CD4-positive, alpha-beta T cell treated with Interleukin-17A for 4 hours (primary cell): ENCODE results near the gene SMARCC2.

Experiments used
- DNase-seq: peaks from one replicate; pipeline ENCODE4 v3.0.0-alpha.2; 2020; ENCODE audit warnings: mixed read lengths

Gene SMARCC2

DNA sequence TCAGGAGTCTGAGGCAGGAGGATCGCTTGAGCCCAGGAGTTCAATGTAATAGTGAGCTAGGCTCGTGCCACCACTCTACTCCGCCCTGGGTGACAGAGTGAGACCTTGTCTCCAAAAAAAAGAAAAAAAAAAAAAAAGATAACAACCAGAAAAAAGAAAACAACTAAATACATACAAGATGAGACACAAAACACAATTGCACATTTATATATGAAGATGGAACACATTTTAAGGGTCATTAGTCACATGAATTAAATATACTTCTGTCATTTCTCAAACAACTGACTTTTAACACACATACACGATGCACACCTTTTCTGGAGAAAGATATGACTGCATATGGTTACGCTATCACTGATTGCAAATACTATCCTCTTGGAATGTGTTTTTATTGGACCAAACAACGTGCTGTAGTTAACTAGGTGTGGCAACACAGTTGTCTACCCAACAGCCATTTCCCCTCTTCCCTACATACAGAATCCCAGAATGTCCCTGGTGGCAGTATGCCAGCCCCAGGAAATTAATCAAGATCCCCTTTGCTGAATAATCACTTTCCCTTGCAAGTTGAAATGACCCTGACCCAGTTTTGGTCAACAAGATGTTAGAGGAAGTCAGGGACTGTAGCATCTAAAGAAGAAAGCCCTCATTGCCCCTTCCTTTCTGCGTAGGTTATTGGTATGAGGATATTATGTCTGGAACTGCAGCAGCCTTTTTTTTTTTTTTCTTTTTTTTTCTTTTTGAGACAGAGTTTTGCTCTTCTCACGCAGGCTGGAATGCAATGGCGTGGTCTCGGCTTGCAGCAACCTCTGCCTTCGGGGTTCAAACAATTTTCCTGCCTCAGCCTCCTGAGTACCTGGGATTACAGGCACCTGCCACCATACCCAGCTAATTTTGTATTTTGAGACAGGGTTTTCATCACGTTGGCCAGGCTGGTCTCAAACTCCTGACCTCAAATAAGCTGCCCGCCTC is 42.5 kb downstream of the SMARCC2 start:
- DNase-seq = no peak

DNA sequence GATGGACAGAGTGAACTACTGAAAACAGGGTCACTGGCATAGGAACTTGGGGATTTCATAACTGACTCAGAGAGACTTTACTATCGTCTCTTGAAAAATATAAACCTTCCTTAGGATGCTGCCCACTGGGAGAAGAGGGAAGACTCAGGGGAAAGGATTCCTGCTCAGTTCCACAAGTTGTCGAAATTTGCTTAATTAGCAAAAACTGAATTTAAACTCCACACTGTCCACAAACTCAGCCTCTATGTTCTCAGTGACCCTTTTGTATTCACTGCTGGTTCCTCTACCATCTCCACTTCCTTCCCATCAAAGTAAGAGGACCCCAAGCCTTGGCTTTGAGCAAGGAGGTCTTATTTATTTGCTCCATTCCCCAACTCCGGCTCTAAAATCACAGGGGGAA is 44.1 kb downstream of the SMARCC2 start:
- DNase-seq = no peak

DNA sequence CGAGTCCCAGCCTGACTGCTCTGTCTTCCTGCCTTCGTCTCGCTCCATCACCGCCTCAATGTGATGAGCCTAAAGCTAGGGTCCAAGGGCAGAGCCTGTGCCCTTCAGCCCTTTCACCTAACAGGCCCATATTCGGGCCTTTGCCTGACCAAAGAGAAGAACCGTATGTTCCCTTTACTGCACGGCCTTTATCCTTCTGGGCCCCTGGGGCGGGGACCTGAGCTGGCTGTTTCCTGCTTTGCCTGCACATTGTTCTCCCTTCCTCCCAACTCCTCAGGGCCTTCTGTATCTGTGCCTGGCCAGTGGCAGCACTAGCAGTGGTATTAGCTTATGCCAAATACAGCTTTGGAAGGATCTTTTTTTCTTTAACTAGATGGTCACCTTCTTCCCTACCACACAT is 45.4 kb downstream of the SMARCC2 start:
- no peak for DNase-seq

DNA sequence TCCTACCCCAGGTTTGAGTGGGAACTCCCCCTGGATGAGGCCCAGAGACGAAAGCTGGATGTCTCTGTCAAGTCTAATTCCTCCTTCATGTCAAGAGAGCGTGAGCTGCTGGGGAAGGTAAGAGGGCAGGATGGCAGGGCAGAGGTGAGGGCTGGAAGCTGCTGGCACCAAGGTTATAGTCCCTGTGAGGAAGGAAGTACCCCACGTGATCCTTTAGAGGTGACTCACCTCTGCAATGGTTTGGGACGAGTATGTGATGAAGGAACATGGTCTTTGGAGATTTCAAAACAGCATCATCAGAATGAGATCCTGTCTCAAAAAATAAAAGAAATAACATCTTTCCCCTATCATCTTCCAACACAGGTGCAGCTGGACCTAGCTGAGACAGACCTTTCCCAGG is 46.1 kb downstream of the SMARCC2 start:
- peak; percentile 56 for DNase-seq

DNA sequence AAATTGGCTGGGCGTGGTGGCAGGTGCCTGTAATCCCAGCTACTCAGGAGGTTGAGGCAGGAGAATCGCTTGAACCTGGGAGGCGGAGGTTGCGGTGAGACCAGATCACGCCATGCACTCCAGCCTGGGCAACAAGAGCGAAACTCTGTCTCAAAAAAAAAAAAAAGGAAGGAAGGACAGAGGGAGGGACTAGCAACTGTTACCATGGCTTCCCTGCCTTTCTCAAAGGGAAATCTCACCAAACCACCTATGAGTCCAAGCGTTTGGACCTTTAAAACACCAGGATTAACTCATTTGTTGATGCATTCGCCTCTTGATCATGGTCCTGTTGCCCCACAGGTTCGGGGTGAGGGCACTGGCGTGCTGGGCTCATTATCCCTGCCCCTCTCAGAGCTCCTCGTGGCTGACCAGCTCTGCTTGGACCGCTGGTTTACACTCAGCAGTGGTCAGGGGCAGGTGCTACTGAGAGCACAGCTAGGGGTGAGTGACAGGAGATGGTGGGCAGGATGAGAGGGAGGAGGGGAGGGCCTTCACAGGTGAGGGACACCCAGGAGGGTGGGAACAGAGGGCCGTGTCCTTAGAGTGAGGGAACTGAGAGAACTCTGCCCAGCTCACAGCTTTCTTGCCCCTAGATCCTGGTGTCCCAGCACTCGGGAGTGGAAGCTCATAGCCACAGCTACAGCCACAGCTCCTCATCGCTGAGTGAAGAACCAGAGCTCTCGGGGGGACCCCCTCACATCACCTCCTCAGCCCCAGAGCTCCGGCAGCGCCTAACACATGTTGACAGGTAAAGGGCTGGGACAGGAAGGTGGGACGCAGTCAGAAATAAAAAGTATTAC is 47.1 kb downstream of the SMARCC2 start:
- DNase-seq = no peak

DNA sequence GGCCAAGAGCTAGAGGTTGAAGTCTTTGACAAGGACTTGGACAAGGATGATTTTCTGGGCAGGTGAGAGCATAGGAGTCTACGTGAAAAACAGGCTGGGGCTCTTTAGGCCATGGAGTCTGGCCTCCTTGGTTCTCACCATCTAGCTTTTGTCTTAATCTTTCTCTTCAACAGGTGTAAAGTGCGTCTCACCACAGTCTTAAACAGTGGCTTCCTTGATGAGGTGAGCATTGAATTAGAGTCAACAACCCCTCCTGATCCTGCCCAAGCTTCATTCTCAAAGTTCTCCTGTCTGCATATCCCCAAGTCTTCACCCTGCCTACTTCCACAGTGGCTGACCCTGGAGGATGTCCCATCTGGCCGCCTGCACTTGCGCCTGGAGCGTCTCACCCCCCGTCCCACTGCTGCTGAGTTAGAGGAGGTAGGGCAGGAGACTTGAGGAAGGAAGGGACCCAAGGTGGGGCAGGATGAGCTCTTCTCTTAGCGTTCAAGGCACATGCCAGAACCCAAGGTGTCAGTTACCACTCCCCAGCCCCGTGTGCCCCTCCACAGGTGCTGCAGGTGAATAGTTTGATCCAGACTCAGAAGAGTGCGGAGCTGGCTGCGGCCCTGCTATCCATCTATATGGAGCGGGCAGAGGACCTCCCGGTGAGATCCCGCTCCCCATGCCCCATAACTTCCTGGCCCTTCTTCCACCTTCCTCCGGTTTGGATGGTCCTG is 51.3 kb downstream of the SMARCC2 start:
- DNase-seq = no peak

DNA sequence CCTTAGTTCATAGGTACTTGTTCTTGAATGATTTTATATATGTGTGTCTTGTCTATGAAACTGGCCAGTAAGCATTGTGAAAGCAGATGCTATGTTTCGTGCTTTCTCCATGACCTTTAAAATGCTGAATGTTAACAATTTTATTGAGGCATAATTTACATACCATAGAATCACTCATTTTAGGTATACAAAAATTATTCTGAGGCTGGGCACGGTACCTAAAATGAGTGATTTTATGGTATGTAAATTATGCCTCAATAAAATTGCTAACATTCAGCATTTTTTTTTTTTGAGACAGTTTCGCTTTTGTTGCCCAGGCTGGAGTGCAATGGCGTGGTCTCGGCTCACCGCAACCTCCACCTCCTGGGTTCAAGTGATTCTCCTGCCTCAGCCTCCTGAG is 54.4 kb downstream of the SMARCC2 start:
- DNase-seq = no peak

DNA sequence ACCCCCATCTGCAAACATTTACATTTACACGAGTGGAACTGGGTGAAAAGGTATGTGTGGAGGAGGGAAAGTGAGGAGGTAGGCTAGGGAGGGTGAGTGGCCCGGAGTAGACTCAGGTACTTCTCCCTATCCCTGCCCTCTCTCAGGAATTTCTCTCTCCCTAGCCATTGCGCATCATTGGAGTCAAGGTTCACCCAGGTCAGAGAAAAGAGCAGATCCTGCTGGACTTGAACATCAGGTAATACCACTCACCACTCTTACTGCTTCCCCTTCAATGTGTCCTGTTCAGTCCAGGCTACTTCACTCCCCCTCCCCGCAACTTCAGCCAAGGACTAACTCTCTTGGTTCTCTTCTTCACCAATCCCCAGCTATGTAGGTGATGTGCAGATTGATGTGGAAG is 58.4 kb downstream of the SMARCC2 start:
- no peak for DNase-seq

DNA sequence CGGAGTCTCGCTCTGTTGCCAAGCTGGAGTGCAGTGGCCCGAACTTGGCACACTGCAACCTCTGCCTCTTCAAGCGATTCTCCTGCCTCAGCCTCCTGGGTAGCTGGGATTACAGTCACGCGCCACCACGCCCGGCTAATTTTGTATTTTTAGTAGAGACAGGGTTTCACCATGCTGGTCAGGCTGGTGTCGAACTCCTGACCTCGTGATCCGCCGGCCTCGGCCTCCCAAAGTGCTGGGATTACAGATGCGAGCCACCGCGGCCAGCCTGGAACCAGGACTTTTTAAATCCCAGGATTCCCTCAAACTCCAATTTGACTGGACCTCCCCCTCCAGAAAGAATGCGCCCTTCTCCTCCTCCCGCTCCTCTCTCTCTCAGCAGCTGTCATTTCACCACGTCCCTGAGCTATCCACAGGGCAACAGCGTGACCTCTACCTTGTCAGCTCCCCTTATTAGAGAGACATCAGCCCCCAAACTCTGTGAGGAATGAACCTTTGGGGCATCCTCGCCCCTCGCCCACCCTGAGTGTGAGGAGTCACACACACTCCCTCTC is 59.3 kb downstream of the SMARCC2 start:
- no peak for DNase-seq

DNA sequence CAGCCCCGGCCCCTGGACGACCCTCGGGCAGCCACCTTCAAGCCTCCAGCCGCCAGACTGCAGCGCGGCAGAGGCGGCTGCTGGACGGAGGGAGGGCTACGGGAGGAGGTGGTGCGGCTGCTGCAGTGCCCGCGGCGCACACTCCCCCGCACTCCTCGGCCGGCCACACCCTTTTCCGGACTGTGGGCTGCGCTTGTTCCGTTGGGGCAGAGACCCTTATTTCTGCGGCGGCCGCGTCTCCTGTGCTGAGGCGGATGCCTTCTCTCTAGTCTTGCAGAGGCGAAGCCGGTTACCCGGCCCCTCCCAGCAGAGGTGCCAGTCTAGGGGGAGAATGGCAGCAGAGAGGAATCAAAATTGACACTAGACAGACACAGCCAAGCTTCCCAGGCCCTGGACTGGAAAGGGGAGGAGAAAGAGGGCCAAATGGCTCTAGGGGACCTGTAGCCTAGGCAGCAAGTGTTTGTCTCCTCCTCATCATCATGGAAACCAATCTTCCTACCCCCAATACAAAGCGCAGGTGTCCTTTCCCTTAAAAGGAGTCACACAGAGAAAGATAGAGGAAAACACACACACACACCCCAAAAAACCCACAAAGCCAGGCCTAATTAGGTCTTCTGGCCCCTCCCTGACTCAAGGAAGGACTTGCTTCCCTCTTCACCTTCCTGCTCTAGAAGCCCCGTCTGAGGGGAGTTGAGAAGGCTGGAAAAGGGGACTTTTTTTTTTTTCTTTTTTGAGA is 59.9 kb downstream of the SMARCC2 start:
- DNase-seq = peak; percentile 83

DNA sequence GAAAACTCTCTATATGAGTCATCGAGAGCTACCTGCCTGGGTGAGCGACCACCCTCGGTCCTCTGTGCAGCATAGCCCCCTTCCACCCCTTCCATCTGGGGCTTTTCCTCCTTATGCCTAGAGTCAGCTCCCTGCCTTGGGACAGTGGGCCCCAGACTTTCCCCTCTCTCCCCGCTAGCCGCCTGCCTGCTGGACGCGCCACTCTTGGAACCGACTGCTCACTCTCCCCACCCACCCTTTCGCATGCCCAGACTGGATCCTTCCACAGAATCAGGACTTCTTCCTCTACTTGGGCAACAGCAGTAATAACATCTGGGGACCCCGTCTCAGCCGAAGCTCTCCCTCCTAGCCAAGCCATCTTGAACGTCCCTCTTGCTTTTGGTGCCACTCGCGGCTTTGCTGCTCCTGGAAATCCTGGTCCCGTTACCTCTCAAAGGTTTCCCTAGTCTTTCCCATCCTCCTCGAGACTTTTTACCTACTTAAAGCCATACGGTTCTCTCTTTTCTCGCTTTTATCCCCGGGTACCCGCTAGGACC is 60.5 kb downstream of the SMARCC2 start:
- DNase-seq = no peak

DNA sequence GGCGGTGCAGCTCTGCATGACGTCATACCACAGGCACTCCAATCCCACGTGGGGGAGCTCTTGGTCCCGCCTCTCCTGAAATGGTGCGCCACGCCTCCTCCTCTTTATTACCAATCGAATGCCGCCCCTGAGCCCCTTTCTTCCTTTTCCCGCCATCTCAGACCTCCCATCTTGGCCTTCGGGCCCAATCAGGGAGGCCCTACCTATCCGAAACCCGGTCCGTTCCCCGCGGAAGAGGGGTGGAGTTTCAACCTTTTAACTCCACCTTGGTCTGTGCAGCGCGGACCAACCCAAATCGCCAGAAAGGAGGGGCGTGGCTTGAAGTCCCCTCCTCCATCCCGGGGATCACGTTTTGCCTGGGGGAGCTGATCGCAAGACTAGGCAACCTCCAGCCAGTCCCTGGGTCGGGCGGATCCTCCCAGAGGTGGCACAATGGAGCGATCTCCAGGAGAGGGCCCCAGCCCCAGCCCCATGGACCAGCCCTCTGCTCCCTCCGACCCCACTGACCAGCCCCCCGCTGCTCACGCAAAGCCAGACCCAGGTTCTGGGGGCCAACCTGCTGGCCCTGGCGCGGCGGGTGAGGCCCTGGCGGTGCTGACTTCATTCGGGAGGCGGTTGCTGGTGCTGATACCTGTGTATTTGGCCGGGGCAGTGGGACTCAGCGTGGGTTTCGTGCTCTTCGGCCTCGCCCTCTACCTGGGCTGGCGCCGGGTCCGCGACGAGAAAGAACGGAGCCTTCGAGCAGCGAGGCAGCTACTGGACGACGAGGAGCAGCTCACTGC is 61.2 kb downstream of the SMARCC2 start, which contains the start of gene ESYT1:
Gene ESYT1 (plus strand): TSS at position 380 of the 782 bp plus-strand sequence. CDS start 53 bp downstream, at position 433.
- peak; percentile 98 for DNase-seq

DNA sequence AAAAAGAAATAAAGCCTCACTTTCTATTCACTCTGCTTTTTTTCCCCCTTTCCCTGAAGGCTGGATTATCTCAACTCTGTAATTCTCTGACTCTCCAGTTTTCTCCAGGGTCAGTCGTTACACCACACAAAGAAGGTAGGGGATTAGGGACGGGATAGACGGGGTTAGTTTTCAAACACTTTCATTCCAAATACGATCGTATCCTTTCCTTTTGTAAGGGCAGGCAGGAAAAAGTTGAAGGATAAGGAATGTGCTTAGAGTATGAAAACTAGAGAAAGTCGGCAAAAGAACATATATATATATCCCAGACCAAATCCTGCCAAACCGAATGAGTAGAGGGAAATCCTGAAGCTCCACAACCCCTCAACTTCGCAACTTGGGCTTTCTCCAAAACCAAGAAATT is 61.8 kb downstream of the SMARCC2 start:
- DNase-seq = no peak

DNA sequence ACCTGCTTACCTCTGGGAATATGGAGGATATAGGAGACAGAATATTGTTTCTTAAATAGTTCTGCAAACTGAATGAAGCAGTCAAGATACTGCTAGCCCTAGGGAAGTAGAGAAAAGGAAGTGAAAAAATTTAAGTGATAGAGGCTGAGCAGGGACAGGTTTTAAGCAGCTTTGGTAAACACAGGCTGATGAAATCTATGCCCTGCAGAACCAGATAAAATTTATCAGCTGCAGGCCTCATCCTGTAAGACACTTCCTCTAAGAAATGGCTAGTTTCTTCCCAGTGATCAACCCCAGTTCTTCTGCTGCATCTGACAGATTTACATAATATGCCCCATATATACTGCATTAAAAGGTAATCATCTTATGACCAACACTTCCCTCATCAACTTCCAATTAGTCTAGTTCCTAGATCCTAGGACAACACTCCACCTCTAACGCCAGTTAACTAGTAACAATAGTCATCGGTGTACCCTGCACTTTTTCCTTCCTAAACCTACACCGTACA is 62.5 kb downstream of the SMARCC2 start:
- no peak for DNase-seq

DNA sequence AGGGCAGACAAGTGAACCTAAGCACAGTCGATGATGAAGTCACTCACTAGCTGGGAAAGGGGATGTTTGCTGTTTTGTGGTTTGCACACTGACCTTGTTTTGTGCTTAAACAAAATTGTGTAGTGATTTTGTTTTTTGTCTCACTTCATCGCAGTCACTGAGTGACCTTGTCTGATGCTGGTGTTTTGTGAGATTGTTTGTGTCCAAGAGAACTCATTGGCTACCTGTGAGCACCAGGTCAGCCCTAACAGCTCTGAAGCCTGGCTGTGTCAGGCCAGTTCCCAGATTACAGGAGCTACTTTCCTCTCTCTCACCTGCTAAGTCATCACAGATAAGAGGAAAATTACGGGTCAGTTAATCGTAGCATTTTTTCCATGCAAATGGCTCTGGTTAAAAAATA is 65.2 kb downstream of the SMARCC2 start:
- no peak for DNase-seq

DNA sequence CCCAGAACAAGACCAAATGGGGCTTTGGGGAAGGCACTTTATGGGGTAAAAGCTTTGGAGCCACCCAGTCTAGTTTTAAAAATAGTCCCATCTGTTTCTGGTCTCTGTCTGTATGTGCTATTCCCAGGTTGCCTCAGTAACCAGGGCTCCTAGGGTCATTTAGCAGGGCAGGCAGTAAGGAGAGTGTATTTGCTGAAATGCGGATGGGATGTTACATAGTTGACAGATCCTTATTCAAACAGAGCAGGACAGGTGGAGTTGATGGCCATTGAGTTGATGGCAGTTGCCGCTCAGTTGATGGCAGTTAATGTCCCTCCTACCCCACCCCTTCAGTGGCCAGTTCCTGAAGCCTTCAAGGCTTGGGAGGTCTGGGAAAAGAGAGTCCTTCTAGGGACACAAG is 66.6 kb downstream of the SMARCC2 start:
- DNase-seq = no peak

DNA sequence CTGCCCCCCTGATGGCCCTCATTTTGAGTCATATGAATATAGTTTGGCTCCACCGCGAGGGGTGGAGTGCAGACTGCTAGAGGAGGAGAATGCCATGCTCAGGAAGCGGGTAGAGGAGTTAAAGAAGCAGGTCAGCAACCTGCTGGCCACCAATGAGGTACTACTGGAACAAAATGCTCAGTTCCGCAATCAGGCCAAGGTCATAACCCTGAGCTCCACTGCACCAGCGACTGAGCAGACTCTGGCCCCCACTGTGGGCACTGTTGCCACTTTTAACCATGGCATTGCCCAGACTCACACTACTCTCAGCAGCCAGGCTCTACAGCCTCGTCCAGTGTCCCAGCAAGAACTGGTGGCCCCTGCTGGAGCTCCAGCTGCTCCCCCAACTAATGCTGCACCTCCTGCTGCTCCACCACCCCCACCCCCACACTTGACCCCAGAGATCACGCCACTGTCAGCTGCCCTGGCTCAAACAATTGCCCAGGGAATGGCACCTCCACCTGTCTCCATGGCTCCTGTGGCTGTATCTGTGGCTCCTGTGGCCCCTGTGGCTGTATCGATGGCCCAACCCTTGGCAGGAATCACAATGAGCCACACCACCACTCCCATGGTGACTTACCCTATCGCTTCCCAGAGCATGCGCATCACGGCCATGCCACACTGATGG is 67.9 kb downstream of the SMARCC2 start:
- no peak for DNase-seq

DNA sequence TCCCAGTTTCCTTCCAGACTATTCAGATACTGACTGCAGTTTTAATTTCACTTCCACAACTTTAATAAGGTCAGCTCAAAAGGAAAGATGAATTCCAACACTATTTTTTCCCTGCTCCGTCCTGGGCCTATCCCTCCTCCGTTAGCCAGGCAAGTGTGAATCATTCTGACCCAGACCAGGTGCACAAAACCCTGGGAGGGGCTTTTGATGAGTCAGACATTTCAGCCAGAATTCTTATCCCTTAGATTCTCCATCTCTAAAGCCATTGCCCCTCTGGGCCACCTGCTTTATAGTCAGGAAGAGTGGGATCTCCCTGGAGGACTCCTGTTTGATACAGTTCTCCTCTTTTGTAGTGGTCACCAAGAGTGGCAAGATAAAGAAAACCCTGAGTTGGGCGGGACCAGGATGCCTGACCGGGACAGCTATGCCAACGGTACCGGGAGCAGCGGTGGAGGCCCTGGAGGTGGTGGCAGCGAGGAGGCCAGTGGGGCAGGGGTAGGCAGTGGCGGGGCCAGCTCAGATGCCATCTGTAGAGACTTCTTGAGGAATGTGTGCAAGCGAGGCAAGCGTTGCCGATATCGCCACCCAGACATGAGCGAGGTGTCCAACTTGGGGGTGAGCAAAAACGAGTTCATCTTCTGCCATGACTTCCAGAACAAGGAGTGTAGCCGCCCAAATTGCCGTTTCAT is 69.0 kb downstream of the SMARCC2 start:
- no peak for DNase-seq

DNA sequence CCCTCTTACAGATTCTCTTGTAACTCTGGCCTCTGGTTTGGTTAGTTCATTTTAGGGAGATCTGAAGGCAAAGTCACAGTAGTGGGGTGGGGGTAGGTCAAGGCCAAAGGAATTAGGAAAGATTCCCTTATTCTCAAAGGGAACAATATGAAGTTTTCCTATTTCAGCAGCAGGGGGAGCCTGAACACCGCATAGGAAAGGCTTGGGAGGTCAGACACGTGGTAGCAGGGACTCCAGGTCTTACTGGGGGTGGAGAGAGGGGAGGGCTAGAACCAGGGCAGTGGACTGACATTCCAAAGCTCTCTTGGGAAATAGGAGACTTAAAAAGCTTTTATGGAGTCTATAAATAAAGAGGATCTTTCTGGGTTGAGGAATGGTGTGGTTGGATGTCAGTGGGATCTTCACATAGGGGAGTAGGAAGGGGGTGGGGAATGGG is 69.9 kb downstream of the SMARCC2 start:
- DNase-seq = peak; percentile 75
